OCI-LY7 (cell line): Measurements from ENCODE around the gene EMX2. TPM values are rescaled to one million over a fixed set of nuclear protein-coding genes. Genes with fewer than 3 reads are reported as not detected.

Experiments
- BruUV-seq: library from RNA; stranded (reverse); fragments of 400-500 nt; replicated peaks from 2 replicates; lab custom pipeline; 2021; lab: Mats Ljungman, UMichigan
- CTCF ChIA-PET: fragments of 300-600 bp; sonication (Branson Sonifier 250); formaldehyde crosslinking; loops from one replicate; lab custom pipeline; 2022; ENCODE audit warnings: antibody characterized with exemption; ENCODE audit not compliant: unreplicated experiment; lab: Charles Lee
- POLR2A ChIA-PET: fragments of 300-600 bp; sonication (Branson Sonifier 250); formaldehyde crosslinking; loops from one replicate; lab custom pipeline; 2022; ENCODE audit warnings: antibody characterized with exemption; lab: Charles Lee
- DNase-seq: peaks from one replicate; pipeline ENCODE4 v3.0.0-alpha.2; 2015; ENCODE audit warnings: low spot score
- H2AFZ ChIP-seq: fragments of 200-600 bp; sonication (generic), shearing (Covaris generic); 2 replicates; pipeline ENCODE4 v1.6.1; 2014; ENCODE audit warnings: mild to moderate bottlenecking, antibody characterized with exemption, low read length, moderate library complexity
- H3K27ac ChIP-seq: fragments of 200-600 bp; sonication (generic); 2 replicates; pipeline ENCODE4 v1.5.1; 2014; ENCODE audit warnings: mixed run types, low read depth, mild to moderate bottlenecking, moderate library complexity, low read length, inconsistent platforms; ENCODE audit not compliant: poor library complexity, severe bottlenecking
- H3K36me3 ChIP-seq: fragments of 200-600 bp; sonication (generic); 2 replicates; pipeline ENCODE4 v1.6.1; 2014; ENCODE audit warnings: mild to moderate bottlenecking, antibody characterized with exemption, low read length, moderate library complexity, mixed read lengths; ENCODE audit not compliant: insufficient read depth
- H3K4me1 ChIP-seq: fragments of 200-600 bp; sonication (generic); 2 replicates; pipeline ENCODE4 v1.5.1; 2014; ENCODE audit warnings: mild to moderate bottlenecking, low read length; ENCODE audit not compliant: insufficient read depth, poor library complexity, severe bottlenecking
- H3K4me2 ChIP-seq: fragments of 200-600 bp; sonication (generic); 2 replicates; pipeline ENCODE4 v1.6.1; 2014; ENCODE audit warnings: mild to moderate bottlenecking, low read length
- H3K4me3 ChIP-seq: fragments of 200-600 bp; sonication (generic); 2 replicates; pipeline ENCODE4 v1.5.1; 2014; ENCODE audit warnings: mild to moderate bottlenecking, low read depth, low read length; ENCODE audit not compliant: poor library complexity, severe bottlenecking
- H3K79me2 ChIP-seq: fragments of 200-600 bp; sonication (generic); 2 replicates; pipeline ENCODE4 v1.6.1; 2016; ENCODE audit warnings: low read depth, mild to moderate bottlenecking, low read length, moderate library complexity, mixed read lengths; ENCODE audit not compliant: insufficient read depth
- H3K9me2 ChIP-seq: fragments of 200-600 bp; sonication (generic); 2 replicates; pipeline ENCODE4 v1.6.1; 2016; ENCODE audit warnings: mild to moderate bottlenecking, low read length, mixed read lengths; ENCODE audit not compliant: insufficient read depth
- H3K9me3 ChIP-seq: fragments of 200-600 bp; sonication (generic); 2 replicates; pipeline ENCODE4 v1.6.1; 2014; ENCODE audit warnings: mild to moderate bottlenecking, mixed run types, low read length, mixed read lengths
- H4K20me1 ChIP-seq: fragments of 200-600 bp; sonication (generic); 2 replicates; pipeline ENCODE4 v1.6.1; 2014; ENCODE audit warnings: mild to moderate bottlenecking, antibody characterized with exemption, low read length, moderate library complexity, mixed read lengths; ENCODE audit not compliant: insufficient read depth
- CTCF ChIP-seq: fragments of 200-600 bp; sonication (generic); conservative IDR thresholded peaks from 2 replicates; pipeline ENCODE4 v1.5.1; 2014; ENCODE audit warnings: mild to moderate bottlenecking, antibody characterized with exemption, low read length, moderate library complexity, mixed read lengths
- EZH2phosphoT487 ChIP-seq: fragments of 200-600 bp; sonication (generic); IDR thresholded peaks from 2 replicates; pipeline ENCODE4 v1.6.1; 2018; ENCODE audit warnings: low read depth, borderline replicate concordance, mild to moderate bottlenecking, mixed run types, antibody characterized with exemption, low read length, moderate library complexity, mixed read lengths
- intact Hi-C: fragments of 100-400 bp; cut with micrococcal nuclease; formaldehyde crosslinking; loops from one replicate; pipeline ENCODE4 v1.10.0; 2022; ENCODE audit not compliant: unreplicated experiment
- total RNA-seq, 2 experiments: library from RNA; depleted of rRNA in 1 of 2; stranded (reverse); fragments of >200 nt in 1 of 2; shearing (Covaris generic) in 1 of 2; gene quantifications; 2 replicates each; pipeline ENCODE4 v1.2.3, GENCODE V29; 2014 to 2022

EMX2 gene
- total RNA-seq, 2 experiments from 2014 or later = not detected

GRCh38 chr10:117570880-117571279 is 28.3 kb downstream of the EMX2 start:
- no peaks in the 10 kb centered on the region for H3K79me2 ChIP-seq
- intact Hi-C loops = no loop called here
- no peak overlapping the region for H2AFZ ChIP-seq
- CTCF ChIA-PET = no interaction called here
- H3K36me3 ChIP-seq = no peaks in the 10 kb centered on the region
- H3K4me1 ChIP-seq = no peaks in the 10 kb centered on the region
- no peaks in the 10 kb centered on the region for H3K9me2 ChIP-seq
- TF ChIP-seq EZH2phosphoT487 (no peak), CTCF (no peak)
- no TSS peak for BruUV-seq
- POLR2A ChIA-PET = no interaction called here
- H3K27ac ChIP-seq = no peak overlapping the region
- DNase-seq = no peak
- H3K9me3 ChIP-seq = no peaks in the 10 kb centered on the region
- H3K4me3 ChIP-seq = no peak overlapping the region
- no peaks in the 10 kb centered on the region for H4K20me1 ChIP-seq
- H3K4me2 ChIP-seq = no peak overlapping the region

GRCh38 chr10:117574498-117575146 is 32.1 kb downstream of the EMX2 start:
- no peaks in the 10 kb centered on the region for H3K9me2 ChIP-seq
- no peak overlapping the region for H3K4me2 ChIP-seq
- no peak for DNase-seq
- H3K36me3 ChIP-seq = no peaks in the 10 kb centered on the region
- H3K9me3 ChIP-seq = no peaks in the 10 kb centered on the region
- H4K20me1 ChIP-seq = no peaks in the 10 kb centered on the region
- intact Hi-C loops = no loop called here
- H3K4me1 ChIP-seq = no peaks in the 10 kb centered on the region
- no peaks in the 10 kb centered on the region for H3K79me2 ChIP-seq
- POLR2A ChIA-PET = no interaction called here
- no TSS peak for BruUV-seq
- CTCF ChIA-PET = no interaction called here
- H3K4me3 ChIP-seq = no peak overlapping the region
- TF ChIP-seq CTCF (no peak), EZH2phosphoT487 (no peak)
- no peak overlapping the region for H2AFZ ChIP-seq
- no peak overlapping the region for H3K27ac ChIP-seq

GRCh38 chr10:117578490-117578889 is 35.9 kb downstream of the EMX2 start:
- Histone ChIP-seq H4K20me1 (no peaks in the 10 kb centered on the region), H3K4me1 (no peaks in the 10 kb centered on the region), H3K79me2 (no peaks in the 10 kb centered on the region), H3K4me3 (no peak overlapping the region), H3K9me3 (no peaks in the 10 kb centered on the region), H3K9me2 (no peaks in the 10 kb centered on the region), H3K36me3 (no peaks in the 10 kb centered on the region), H3K27ac (no peak overlapping the region), H3K4me2 (no peak overlapping the region), H2AFZ (no peak overlapping the region)
- CTCF ChIA-PET = no interaction called here
- no TSS peak for BruUV-seq
- POLR2A ChIA-PET = interaction anchor here (0.8 kb wide), 1 partner anchor 21 kb away, joined by 3 read pairs; no protein-coding TSS in a partner anchor
- TF ChIP-seq CTCF = no peak
- no peak for DNase-seq
- intact Hi-C loops = no loop called here
